HG02973 (cell line): Measurements from ENCODE around the gene VIPR2.
"Not testable (repeated sequence)": the region's sequence is repeated elsewhere in the genome, so short reads cannot be mapped to it uniquely, and the experiment has no call there.

ENCODE experiments used
- ATAC-seq: cut with Tn5 transposase; IDR thresholded peaks from one replicate; pipeline ENCODE4 v1.9.1; 2021; ENCODE audit warnings: moderate library complexity; ENCODE audit not compliant: unreplicated experiment

VIPR2 gene

DNA sequence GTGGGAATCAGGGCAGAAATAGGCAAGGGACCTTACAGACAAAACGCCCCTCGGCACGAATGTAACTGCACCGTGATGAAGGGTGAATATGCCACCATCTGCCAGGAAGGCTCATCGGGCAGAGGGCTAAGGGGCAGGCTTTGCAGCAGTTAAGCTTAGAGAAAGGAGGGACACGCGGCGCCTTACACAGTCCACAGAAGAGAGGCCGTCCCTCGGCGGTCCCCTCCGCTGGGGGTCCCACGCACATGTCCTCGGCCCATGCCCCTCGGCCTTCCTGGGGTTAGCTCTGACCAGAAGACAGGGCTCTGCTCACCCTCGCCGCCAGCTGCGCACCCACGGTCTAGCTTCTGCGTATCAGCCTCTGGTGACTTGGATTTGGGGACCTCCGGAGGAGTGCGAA lies 147.2 kb downstream of the VIPR2 start:
- ATAC-seq: no peak

DNA sequence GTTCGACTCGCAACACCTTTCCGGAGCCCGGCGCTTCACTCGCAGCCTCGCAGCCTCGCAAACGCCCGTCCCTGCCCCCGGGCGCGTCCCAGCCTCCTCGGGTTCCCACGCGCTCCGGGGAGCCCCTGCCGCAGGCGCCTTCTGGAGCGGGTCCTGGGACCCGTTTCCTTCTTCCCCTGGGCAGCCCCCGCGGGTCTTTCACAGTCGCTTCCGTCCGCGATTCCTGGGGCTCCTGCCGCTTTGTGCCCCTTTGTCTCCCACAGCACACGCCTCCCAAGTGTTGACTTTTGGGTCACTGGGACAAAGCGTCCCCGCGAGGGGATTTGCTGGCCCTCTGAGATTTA lies 147.6 kb downstream of the VIPR2 start:
- ATAC-seq: no peak

DNA sequence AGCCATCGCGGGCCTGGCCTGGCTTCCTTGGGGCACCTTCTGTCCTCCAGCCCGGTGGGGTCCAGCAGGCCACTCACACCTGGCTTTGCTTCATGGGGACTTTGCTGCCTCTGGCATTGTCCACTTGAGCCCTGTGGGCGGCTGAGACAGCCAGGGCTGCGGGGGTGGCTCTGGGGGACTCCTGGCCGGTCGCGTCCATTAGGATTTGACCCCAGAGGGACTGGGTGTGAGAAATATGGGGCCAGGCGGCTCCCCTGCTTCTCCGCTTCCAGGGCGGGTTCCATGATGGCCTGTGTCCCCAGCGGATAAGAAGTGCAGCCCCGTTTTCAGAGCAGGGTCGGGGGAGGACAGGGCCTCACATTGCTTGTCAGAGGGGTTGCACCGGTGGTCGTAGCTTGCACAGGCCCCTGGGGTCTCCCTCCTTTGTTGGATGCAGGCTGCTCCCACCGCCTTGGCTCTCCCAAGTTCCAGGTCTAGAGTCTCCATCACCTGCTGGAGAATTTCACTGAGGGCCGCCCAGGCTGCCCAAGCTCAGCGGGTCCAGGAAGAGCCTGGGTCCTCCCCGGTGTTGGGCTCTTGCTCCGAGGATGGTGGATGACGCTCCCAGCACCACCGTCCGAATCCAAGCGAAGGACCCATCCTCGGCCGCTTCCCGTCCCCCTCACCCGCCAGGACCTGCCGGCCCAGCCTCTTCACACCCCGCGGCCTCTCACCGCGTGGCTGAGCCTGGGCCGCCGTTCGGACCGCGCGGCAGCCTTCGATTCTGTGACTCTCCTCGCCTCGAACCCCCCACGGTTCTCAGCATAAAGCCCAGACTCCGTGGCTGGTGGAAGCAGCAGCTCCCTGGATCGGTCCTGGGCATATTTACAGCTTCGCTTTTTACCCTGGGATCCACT lies 148.2 kb downstream of the VIPR2 start:
- ATAC-seq: no peak

DNA sequence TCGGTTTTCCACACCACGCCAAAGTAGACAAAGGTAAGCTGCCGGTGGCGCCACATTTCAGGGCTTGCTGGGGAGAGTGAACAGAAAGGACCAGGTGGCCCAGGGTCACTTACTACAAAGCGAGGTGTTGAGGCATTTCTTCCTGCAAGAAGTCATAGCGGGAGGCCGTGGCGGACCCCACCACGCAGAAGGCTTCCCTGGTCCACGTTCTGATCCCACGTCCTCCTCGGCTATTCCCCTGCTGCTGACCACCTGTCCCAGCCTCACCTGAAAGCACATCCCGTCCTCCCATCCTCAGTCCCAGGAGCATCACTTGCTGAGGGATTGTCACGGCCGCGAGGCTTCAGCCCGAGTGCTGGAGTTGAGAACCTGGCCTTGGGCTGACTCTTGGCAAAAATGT lies 149.2 kb downstream of the VIPR2 start:
- no peak for ATAC-seq

DNA sequence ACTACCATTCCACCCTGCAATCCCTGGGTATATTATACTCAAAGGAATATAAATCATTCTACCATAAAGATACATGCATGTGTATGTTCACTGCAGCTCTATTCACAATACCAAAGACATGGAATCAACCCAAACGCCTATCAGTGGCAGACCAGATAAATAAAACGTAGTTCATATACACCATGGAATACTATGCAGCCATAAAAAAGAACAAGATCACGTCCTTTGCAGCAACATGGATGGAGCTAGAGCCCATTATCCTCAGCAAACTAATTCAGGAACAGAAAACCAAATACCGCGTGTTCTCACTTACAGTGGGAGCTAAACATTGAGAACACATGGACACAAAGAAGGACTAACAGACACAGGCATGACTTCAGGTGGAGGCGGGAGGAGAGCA lies 150.0 kb downstream of the VIPR2 start:
- ATAC-seq: no peak

DNA sequence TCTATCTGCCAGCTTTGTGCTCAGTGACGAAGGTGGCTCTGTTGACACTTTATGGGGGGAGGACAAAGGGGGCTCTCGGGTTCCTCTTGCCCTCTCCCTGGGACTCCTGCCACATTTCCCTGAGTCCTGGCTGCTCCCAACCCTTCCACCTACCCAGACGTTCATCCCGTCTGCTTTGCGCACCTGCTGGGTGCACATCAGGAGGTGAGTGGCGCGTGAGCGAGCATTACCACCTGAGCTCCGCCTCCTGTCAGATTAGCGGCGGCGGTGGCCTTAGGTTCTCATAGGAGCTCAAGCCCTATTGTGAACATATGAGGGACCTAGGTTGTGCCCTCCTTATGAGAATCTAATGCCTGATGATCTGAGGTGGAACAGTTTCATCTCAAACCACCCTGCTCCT lies 151.1 kb downstream of the VIPR2 start:
- ATAC-seq: no peak

DNA sequence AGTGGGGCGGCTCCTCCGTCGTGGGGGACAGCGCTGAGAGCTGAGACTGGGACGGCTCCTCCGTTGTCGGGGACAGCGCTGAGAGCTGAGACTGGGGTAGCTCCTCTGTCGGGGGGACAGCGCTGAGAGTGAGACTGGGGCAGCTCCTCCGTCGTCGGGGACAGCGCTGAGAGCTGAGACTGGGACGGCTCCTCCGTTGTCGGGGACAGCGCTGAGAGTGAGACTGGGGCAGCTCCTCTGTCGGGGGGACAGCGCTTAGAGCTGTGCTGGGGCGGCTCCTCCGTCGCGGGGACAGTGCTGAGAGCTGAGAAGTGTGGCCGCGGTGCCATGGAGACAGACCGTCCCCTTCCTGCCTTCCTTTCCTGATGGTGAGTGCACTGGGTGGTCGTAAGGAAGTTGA lies 151.9 kb downstream of the VIPR2 start:
- no peak for ATAC-seq

DNA sequence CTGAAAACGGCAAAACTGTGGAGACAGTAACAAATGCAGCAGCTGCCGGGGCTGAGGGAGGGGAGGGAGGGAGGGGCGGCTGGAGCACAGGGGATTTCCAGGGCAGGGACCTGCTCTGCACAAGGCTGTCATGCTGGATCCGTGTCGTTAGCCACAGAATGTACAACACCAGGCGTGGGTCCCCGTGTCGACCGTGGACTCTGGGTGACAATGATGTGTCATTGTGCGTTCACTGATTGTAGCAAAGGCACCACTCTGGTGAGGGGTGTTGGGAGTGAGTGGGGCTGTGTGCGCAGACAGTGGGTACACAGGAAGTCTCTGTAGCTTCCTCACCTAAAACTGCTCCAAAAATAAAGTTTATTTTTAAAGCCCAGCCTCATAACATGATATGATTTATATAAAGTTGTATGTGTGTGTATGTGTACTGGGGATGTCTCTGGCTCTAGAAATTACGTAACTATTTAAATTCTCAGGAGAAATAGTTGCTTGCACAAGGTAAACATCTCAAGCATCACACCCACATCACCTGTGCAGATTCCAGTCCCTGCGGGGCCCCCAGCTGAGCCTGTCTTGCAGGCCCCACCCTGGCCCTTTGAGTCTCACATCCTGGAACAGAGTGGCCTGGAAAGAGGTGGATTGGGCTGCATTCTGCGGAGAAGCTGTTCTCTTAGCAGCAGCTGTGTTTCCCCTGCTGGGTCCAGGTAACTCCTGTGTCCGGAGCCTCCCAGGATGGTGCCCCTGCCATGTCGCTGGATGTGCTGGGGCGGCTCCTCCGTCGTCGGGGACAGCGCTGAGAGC lies 152.6 kb downstream of the VIPR2 start:
- ATAC-seq: no peak

DNA sequence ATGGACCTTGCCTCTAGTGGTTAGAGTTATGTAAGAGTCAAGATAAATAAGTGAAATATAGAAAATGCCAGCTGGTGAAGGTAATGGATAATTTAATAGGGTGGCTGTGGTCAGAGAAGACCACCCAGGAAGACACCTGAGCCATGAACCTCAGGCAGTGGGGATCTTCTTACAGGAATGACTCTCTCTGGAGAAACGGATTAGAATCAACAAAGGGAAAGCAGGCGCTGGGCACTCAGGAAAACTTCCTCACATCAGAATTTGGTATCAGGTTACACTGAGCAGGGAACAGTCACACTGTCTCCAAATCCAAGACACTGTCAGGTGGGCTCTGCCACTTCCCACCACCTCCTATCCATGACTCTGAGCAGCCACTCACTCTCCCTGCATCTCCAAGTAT lies 155.7 kb downstream of the VIPR2 start:
- no peak for ATAC-seq

DNA sequence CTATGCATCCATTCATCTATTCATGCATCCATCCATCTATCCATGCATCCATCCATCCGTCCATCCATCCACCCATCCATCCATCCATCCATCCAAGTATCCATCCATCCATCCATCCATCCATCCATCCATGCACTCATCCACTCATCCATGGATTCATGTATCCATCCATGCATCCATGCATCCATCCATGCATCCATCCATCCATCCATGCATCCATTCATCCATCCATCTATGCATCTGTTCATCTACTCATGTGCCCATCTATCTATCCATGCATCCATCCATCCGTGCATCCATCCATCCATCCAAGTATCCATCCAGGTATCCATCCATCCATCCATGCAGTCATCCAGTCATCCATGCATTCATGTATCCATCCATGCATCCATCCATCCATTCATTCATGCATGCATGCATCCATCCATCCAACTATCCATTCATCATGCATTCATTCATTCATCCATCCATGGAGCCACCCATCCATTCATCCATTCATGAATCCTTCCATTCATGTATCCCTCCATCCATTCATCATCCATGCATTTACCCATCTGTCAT lies 156.3 kb downstream of the VIPR2 start:
- no peak for ATAC-seq

DNA sequence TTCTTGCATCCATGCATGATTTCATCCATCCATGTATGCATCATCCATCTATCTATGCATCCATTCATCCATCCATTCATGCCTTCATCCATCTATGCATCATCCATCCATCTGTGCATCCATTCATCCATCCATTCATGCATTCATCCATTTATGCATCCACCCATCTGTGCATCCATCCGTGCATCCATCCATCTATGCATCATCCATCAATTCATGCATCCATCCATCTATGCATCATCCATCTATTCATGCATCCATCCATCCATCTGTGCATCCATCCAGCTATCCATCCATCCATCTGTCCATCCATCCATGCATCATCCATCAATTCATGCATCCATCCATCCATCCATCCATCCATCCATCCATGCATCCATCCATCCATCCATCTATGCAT lies 157.0 kb downstream of the VIPR2 start:
- no peak for ATAC-seq

DNA sequence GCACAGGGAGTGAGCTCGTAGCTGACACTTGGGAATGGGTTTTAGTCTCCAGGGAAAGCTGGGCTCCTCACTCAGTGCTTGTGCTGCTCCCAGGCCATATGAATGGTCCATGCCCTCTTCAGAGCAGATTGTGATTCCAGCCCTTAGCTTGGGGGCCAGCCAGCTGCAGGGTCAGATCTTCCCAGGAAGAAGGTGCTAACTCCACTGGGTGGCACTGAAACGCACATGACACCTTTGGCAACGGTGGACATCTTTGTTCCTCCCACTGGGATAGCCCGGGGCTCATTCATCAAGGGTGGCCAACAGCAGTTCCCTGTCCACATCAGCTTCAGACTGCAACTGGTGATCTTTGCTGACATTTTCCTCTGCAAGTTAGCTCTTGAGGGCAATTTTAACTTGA lies 159.1 kb downstream of the VIPR2 start:
- ATAC-seq: no peak

DNA sequence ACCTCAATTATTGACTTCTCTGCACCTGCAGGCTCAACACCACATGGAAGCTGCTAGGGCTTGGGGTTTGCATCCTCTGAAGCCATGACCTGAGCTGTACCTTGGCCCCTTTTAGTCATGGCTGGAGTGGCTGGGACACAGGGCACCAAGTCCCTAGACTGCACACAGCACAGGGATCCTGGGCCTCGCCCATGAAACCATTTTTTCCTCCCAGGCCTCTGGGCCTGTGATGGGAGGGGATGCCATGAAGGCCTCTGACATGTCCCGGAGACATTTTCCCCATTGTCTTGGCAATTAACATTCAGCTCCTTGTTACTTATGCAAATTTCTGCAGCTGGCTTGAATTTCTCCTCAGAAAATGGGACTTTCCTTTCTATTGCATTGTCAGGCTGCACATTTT lies 160.7 kb downstream of the VIPR2 start:
- not testable (repeated sequence) for ATAC-seq

GRCh38 chr7:158982080-158982479 lies 162.6 kb downstream of the VIPR2 start:
- not testable (repeated sequence) for ATAC-seq

DNA sequence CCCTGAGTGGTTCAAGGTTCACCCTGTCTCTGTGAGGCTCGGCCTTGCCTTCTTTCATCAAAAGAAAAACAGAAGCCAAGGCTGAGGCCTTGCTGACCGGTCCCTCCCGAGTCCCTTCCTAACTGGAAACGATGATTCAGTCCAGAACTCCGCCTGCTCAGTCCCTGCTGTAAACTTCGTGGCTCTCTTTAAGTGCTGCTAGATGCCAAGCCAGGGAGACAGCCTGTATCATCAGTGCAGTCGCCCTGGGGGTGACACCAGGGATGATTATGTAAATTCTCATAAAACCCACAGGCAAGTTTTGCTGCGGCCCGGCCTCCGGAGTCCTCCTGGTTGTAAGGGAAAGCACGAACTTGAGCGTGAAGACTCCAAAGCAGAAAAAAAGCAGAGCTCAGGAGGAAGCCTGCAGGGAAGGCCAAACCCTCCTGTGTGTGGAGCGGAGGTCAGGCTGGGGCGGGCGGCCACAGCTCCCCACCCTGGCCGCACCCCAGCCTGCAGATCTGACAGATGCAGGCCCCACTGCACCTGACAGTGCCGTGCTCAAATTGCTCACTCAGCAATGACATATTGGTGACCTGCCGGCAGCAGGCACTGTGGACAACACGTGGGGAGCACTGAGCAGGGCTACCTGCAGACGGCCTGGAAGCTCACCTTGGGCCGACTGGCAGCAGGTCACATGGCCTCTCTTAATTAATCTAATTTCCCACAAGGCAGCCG lies 164.9 kb downstream of the VIPR2 start:
- ATAC-seq: no peak

DNA sequence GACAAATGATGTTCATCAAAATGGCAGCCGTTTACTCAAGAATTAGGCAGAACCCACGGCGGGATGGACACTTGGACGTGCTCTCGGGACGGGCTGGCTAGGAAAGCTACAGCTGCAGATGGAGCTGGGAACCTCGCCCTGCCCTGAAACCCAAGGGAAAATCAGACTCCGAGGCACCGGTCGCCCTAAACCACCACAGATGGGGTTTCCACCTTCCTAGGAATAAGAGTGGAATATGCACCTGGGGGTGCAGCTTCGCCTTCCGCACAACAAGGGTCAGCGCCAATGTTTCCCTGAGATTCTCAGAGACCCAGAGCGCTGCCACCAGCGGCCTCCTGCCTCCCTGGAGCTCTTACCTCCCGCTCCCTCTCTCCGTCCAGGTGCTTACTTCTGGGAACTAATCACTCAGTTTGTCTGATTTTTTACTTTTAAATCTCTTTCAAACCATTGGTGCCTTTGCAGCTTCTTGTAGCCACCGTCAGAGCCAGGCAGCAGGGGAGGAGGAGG lies 165.6 kb downstream of the VIPR2 start:
- ATAC-seq: no peak
